HepG2 (cell line): ENCODE measurements around the gene CAVIN1. TPM values are rescaled to one million over a fixed set of nuclear protein-coding genes. Genes with fewer than 3 reads are reported as not detected.
A peak's percentile ranks its signal among the peaks of the same experiment; 100 is the strongest.

Experiments used
- ARHGAP35 ChIP-seq: sonication (generic); formaldehyde crosslinking; IDR thresholded peaks from 2 replicates; pipeline ENCODE4 v1.9.0; 2022; ENCODE audit warnings: mild to moderate bottlenecking, inconsistent platforms, moderate library complexity, missing genetic modification reagents, borderline replicate concordance
- ATF6 ChIP-seq: sonication (generic); formaldehyde crosslinking; conservative IDR thresholded peaks from 2 replicates; pipeline ENCODE4 v1.4.0; 2020; ENCODE audit warnings: missing genetic modification reagents
- BATF2 ChIP-seq: sonication (generic); formaldehyde crosslinking; IDR thresholded peaks from 2 replicates; pipeline ENCODE4 v1.8.0; 2022; ENCODE audit warnings: mild to moderate bottlenecking, missing genetic modification reagents, moderate library complexity
- ETV6 ChIP-seq: sonication (generic); formaldehyde crosslinking; conservative IDR thresholded peaks from 2 replicates; pipeline ENCODE4 v1.4.0; 2020; ENCODE audit warnings: missing genetic modification reagents
- FOXJ3 ChIP-seq: sonication (generic); formaldehyde crosslinking; IDR thresholded peaks from 2 replicates; pipeline ENCODE4 v1.4.0; 2020; ENCODE audit warnings: missing genetic modification reagents, mild to moderate bottlenecking, borderline replicate concordance
- HBP1 ChIP-seq: IDR thresholded peaks from 2 replicates; pipeline ENCODE4 v1.6.1; 2016; ENCODE audit warnings: low read depth, control low read depth
- HNRNPL ChIP-seq: fragments of 200-400 bp; formaldehyde crosslinking; IDR thresholded peaks from 2 replicates; pipeline ENCODE4 v1.6.1; 2017; ENCODE audit warnings: mild to moderate bottlenecking, low read depth, low read length
- HOXD1 ChIP-seq: sonication (generic); formaldehyde crosslinking; IDR thresholded peaks from 2 replicates; pipeline ENCODE4 v1.5.0; 2020; ENCODE audit warnings: missing genetic modification reagents
- KMT2A ChIP-seq: sonication (generic); formaldehyde crosslinking; IDR thresholded peaks from 2 replicates; pipeline ENCODE4 v1.4.0; 2020; ENCODE audit warnings: missing genetic modification reagents
- REST ChIP-seq, 2 experiments: IDR thresholded peaks; 2 replicates each; pipeline ENCODE4 v1.6.1; 2011 to 2012; ENCODE audit warnings: low read length in 2 of 2, borderline replicate concordance in 1 of 2, low read depth in 1 of 2, mild to moderate bottlenecking in 1 of 2, moderate library complexity in 1 of 2
- SRSF4 ChIP-seq: fragments of 200-400 bp; formaldehyde crosslinking; IDR thresholded peaks from one replicate; pipeline ENCODE4 v1.6.1; 2018; ENCODE audit warnings: mild to moderate bottlenecking, low read depth, low read length, moderate library complexity; ENCODE audit not compliant: poor library complexity, severe bottlenecking
- UBTF ChIP-seq: sonication (generic); formaldehyde crosslinking; IDR thresholded peaks from 2 replicates; pipeline ENCODE4 v1.4.0; 2020; ENCODE audit warnings: mild to moderate bottlenecking, missing genetic modification reagents
- ZNF274 ChIP-seq: sonication (generic); formaldehyde crosslinking; IDR thresholded peaks from 2 replicates; pipeline ENCODE4 v1.5.1; 2020; ENCODE audit warnings: mild to moderate bottlenecking, missing genetic modification reagents
- ZNF333 ChIP-seq: sonication (generic); formaldehyde crosslinking; IDR thresholded peaks from 2 replicates; pipeline ENCODE4 v1.4.0; 2020; ENCODE audit warnings: mild to moderate bottlenecking, missing genetic modification reagents, borderline replicate concordance
- ZNF512 ChIP-seq: sonication (generic); formaldehyde crosslinking; IDR thresholded peaks from 2 replicates; pipeline ENCODE4 v1.4.0; 2020; ENCODE audit warnings: mild to moderate bottlenecking, missing genetic modification reagents
- polyA plus RNA-seq, 8 experiments: library from polyadenylated mRNA; depleted of rRNA in 3 of 8; stranded (reverse) in 7 of 8; unstranded in 1 of 8; fragments of >200 nt; fragmentation: Illumina TruSeq in 4 of 8; extraction: Trizol in 4 of 8; gene quantifications; 2 replicates each; pipeline versions ENCODE4 v1.2.1 to v1.2.3, GENCODE V29; 2011 to 2016; ENCODE audit warnings: low read depth in 4 of 8, missing spikeins in 1 of 8, mixed read lengths in 1 of 8; ENCODE audit not compliant: insufficient read depth in 1 of 8
- total RNA-seq, 5 experiments: library from RNA; depleted of rRNA; stranded (reverse); fragments of >200 nt; fragmentation: Illumina TruSeq; extraction: Trizol; gene quantifications; 2 replicates each; pipeline ENCODE4 v1.2.3, GENCODE V29; 2016; ENCODE audit warnings: low read depth in 1 of 5

CAVIN1 gene
- total and polyA plus RNA-seq, 2 of the 13 experiments (the other 11 are each of a cell fraction or from before 2014, with no cell fraction given): 15.9 to 25.5 TPM

- TF ChIP-seq HBP1 (CRISPR knock-in tag) (peak; percentile 65; the same call in 1 of the 2 replicates), KMT2A (CRISPR knock-in tag) (peak; percentile 9; the same call in 1 of the 2 replicates), HNRNPL (no peak), ETV6 (CRISPR knock-in tag) (no peak), UBTF (CRISPR knock-in tag) (peak; percentile 3; the same call in 1 of the 2 replicates), HOXD1 (peak; percentile 53), ARHGAP35 (CRISPR knock-in tag) (no peak; the same call in 1 of the 2 replicates), ZNF274 (CRISPR knock-in tag) (no peak), FOXJ3 (CRISPR knock-in tag) (no peak), BATF2 (CRISPR knock-in tag) (peak; percentile 81; the same call in 1 of the 2 replicates), REST (IDR thresholded peaks at IDR 0.05; ENCODE audit: borderline replicate concordance in 1 of 2, low read depth in 1 of 2, low read length in 2 of 2) (0 out of 4 replicates have a peak, but pooled peaks of 1 of the 2 experiments have one; percentile 10), SRSF4 (no peak), ATF6 (CRISPR knock-in tag) (no peak), ZNF333 (CRISPR knock-in tag) (no peak), ZNF512 (CRISPR knock-in tag) (no peak)
Observed at GRCh38 chr17:42387661-42388380, 35.2 kb downstream of the CAVIN1 start (continued).
